Naive B cell (primary cell): Measurements from ENCODE around the gene PLXNB3. TPM values are rescaled to one million over a fixed set of nuclear protein-coding genes. Genes with fewer than 3 reads are reported as not detected.

Experiments used
- ATAC-seq, 2 donors: fragments of 150-1000 bp; cut with Tn5 transposase; 2 replicates each; pipeline ENCODE4 v1.10.0; 2021; ENCODE audit warnings: low read depth in 2 of 2, mild to moderate bottlenecking in 2 of 2, moderate library complexity in 2 of 2
- DNase-seq: peaks from one replicate; pipeline ENCODE4 v3.0.0; 2022
- H3K27ac Mint-ChIP-seq, 6 donors: one replicate each; pipeline ENCODE4 v1.8.0; 2020 to 2022; ENCODE audit warnings: mild to moderate bottlenecking in 6 of 6, mixed read lengths in 6 of 6, moderate library complexity in 5 of 6, inconsistent platforms in 2 of 6
- H3K27me3 Mint-ChIP-seq, 3 donors: one replicate each; pipeline ENCODE4 v1.8.0; 2021 to 2022; ENCODE audit warnings: mixed read lengths in 3 of 3, mild to moderate bottlenecking in 1 of 3
- H3K36me3 Mint-ChIP-seq, 2 donors: one replicate each; pipeline ENCODE4 v1.8.0; 2020 to 2022; ENCODE audit warnings: mixed read lengths in 2 of 2, inconsistent platforms in 1 of 2, mild to moderate bottlenecking in 1 of 2
- H3K4me1 Mint-ChIP-seq, 3 donors: one replicate each; pipeline ENCODE4 v1.8.0; 2020 to 2022; ENCODE audit warnings: mixed read lengths in 3 of 3, inconsistent platforms in 1 of 3, mild to moderate bottlenecking in 1 of 3, moderate library complexity in 1 of 3
- H3K4me3 Mint-ChIP-seq, 8 donors: one replicate each; pipeline ENCODE4 v1.8.0; 2020 to 2022; ENCODE audit warnings: mild to moderate bottlenecking in 8 of 8, mixed read lengths in 8 of 8, moderate library complexity in 8 of 8, inconsistent platforms in 2 of 8
- H3K9me3 Mint-ChIP-seq, 7 donors: one replicate each; pipeline ENCODE4 v1.8.0; 2020 to 2022; ENCODE audit warnings: mixed read lengths in 7 of 7, mild to moderate bottlenecking in 5 of 7, inconsistent platforms in 2 of 7, moderate library complexity in 1 of 7
- polyA plus RNA-seq, 6 donors: library from polyadenylated mRNA; unstranded; fragments of 300-500 nt; fragmentation: Illumina TruSeq; gene quantifications; one replicate each; pipeline ENCODE4 v1.2.3, GENCODE V29; 2021; ENCODE audit warnings: low read depth in 6 of 6

PLXNB3 gene
- polyA plus RNA-seq, 6 donors from 2014 or later: 0.71 TPM; not detected in 5

DNA sequence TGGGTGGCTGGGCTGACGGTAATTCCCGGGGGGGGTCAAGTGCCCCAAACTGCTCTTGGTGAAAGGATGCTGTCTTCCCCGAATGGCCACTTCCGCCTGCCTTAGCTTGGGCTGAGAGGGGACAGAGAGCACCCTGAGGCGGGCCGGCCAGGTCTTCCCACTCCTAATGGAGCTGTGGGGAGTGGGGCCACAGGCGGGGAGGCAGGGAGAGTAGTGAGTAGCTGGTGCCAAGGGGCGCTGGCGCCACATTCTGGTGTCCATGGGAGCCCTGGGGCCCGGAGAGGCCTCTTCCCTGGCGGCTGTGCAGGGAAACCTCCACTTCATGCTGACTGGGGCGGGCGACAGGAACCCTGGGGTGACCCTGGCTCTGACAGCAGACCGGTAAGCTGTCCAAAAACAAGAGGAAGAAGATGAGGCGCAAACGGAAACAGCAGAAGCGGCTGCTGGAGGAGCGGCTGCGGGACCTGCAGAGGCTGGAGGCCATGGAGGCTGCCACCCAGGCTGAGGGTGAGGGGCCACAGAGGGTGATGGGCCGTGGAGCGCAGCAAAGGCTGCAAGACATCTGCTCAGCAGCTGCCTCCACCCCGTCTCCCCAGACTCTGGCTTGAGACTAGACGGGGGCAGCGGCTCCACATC lies 19.4 kb downstream of the PLXNB3 start:
- H3K27ac Mint-ChIP-seq: no peak overlapping the region
- no peaks in the 10 kb centered on the region for H3K9me3 Mint-ChIP-seq
- no peaks in the 10 kb centered on the region for H3K36me3 Mint-ChIP-seq
- DNase-seq (no peak), ATAC-seq (no peak)
- peaks cover 6 to 14% (median 10%) of the 10 kb centered on the region in 3 donors for H3K4me1 Mint-ChIP-seq
- no peak overlapping the region for H3K4me3 Mint-ChIP-seq
- H3K27me3 Mint-ChIP-seq: peaks cover 7 to 12% (median 10%) of the 10 kb centered on the region in 3 donors

DNA sequence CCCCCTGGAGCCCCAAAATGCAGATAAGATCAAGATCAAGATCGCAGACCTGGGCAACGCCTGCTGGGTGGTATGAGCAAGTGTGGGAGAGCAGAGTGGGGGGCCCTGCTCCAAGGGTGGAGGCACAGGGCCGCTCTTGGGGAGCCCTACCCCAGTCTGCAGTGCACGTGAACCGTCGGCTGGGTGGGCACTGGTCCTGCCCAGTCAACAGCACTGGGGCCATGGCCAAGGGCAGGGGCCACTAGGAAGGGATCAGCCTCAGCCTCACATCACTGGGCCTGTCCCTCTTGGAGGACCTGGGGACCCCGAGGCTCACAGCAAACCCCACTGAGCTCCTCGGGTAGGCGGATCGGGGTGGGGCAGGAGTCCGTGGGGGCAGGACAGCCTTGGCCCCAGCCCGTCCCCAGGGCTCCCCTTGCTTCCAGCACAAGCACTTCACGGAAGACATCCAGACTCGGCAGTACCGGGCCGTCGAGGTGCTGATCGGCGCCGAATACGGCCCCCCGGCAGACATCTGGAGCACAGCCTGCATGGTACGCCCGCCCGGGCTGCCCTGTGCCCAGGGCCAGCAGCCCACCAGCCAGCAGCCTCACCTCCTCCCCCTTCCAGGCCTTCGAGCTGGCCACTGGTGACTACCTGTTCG lies 20.4 kb downstream of the PLXNB3 start:
- H3K4me1 Mint-ChIP-seq: peaks cover 8 to 14% (median 10%) of the 10 kb centered on the region in 3 donors
- no peaks in the 10 kb centered on the region for H3K36me3 Mint-ChIP-seq
- peaks cover 7 to 11% (median 10%) of the 10 kb centered on the region in 3 donors for H3K27me3 Mint-ChIP-seq
- no peaks in the 10 kb centered on the region for H3K9me3 Mint-ChIP-seq
- H3K27ac Mint-ChIP-seq: no peak overlapping the region
- no peak for DNase-seq
- ATAC-seq: no peak
- H3K4me3 Mint-ChIP-seq: no peak overlapping the region

GRCh38 chrX:153786669-153787068 lies 22.6 kb downstream of the PLXNB3 start:
- Mint-ChIP-seq H3K9me3 (no peaks in the 10 kb centered on the region), H3K4me1 (peaks cover 0 to 8% (median 7%) of the 10 kb centered on the region in 3 donors), H3K36me3 (no peaks in the 10 kb centered on the region), H3K4me3 (no peak overlapping the region), H3K27ac (peak overlapping the region in 1 of 6 donors; percentile 70), H3K27me3 (no peaks in the 10 kb centered on the region)
- no peak for DNase-seq
- ATAC-seq: no peak

- no peak for DNase-seq
- ATAC-seq: no peak
- peaks cover 10 to 16% (median 14%) of the 10 kb centered on the region in 3 donors for H3K4me1 Mint-ChIP-seq
- no peak overlapping the region for H3K4me3 Mint-ChIP-seq
- H3K27ac Mint-ChIP-seq: no peak overlapping the region
- peaks cover 0 to 1% (median 0%) of the 10 kb centered on the region in 7 donors for H3K9me3 Mint-ChIP-seq
- H3K27me3 Mint-ChIP-seq: no peaks in the 10 kb centered on the region
- no peaks in the 10 kb centered on the region for H3K36me3 Mint-ChIP-seq
Observed at GRCh38 chrX:153789654-153790053, 25.6 kb downstream of the PLXNB3 start.

DNA sequence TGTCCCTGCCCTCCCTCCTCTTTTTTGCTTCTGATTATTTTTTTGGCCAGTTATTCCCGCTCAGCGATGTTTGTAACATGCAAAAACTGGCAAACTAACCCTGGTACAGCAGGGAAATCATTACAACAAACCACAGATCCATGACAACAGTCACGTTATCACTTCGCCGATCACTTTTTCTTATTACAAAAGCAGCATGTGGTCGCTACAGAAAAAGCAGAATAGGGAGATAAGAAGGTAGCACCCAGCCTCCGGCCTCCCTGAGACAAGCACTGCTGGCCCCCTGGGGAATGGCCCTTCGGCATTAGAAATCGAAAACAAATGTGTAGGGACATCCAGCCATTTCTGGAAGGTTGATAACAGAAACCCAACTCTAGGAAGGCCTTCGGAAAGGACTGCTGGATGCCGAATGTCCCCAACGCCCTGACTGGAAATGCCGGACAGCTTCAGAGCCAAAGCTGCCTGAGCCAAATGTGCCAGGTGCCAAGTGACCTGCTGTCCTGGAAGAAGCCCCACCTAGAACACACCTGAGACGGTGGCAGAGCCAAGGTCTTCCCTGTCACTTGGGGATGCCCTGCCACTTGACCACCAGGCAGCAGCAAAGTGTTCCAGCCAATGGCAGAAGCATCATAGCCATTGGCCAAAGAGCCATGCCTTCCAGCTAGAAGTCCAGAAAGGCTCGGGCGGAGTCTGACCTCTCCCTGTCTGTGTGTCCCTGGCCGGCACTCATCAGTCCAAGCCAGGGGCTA lies 27.2 kb downstream of the PLXNB3 start:
- Mint-ChIP-seq H3K36me3 (no peaks in the 10 kb centered on the region), H3K4me1 (peaks cover 20 to 24% (median 22%) of the 10 kb centered on the region in 3 donors), H3K27me3 (no peaks in the 10 kb centered on the region), H3K9me3 (peaks cover 0 to 5% (median 0%) of the 10 kb centered on the region in 7 donors), H3K4me3 (peak overlapping the region in 1 of 8 donors; percentile 6), H3K27ac (no peak overlapping the region)
- ATAC-seq (no peak), DNase-seq (no peak)

- Mint-ChIP-seq H3K4me3 (no peak overlapping the region), H3K36me3 (no peaks in the 10 kb centered on the region), H3K9me3 (peaks cover 0 to 5% (median 0%) of the 10 kb centered on the region in 7 donors), H3K4me1 (peaks cover 20 to 32% (median 21%) of the 10 kb centered on the region in 3 donors), H3K27me3 (no peaks in the 10 kb centered on the region), H3K27ac (no peak overlapping the region)
- ATAC-seq (no peak), DNase-seq (no peak)
Observed at GRCh38 chrX:153792368-153792767, 28.3 kb downstream of the PLXNB3 start.

GRCh38 chrX:153793291-153793690 lies 29.2 kb downstream of the PLXNB3 start:
- peak overlapping the region; percentile 18 to 93 (median 90) for H3K27ac Mint-ChIP-seq
- peaks cover 0 to 5% of the 10 kb centered on the region in 2 donors for H3K36me3 Mint-ChIP-seq
- H3K4me3 Mint-ChIP-seq: peak overlapping the region; percentile 84 to 98 (median 92)
- DNase-seq: no peak
- H3K9me3 Mint-ChIP-seq: peaks cover 0 to 5% (median 0%) of the 10 kb centered on the region in 7 donors
- peaks cover 20 to 32% (median 21%) of the 10 kb centered on the region in 3 donors for H3K4me1 Mint-ChIP-seq
- H3K27me3 Mint-ChIP-seq: no peaks in the 10 kb centered on the region
- ATAC-seq: no peak

DNA sequence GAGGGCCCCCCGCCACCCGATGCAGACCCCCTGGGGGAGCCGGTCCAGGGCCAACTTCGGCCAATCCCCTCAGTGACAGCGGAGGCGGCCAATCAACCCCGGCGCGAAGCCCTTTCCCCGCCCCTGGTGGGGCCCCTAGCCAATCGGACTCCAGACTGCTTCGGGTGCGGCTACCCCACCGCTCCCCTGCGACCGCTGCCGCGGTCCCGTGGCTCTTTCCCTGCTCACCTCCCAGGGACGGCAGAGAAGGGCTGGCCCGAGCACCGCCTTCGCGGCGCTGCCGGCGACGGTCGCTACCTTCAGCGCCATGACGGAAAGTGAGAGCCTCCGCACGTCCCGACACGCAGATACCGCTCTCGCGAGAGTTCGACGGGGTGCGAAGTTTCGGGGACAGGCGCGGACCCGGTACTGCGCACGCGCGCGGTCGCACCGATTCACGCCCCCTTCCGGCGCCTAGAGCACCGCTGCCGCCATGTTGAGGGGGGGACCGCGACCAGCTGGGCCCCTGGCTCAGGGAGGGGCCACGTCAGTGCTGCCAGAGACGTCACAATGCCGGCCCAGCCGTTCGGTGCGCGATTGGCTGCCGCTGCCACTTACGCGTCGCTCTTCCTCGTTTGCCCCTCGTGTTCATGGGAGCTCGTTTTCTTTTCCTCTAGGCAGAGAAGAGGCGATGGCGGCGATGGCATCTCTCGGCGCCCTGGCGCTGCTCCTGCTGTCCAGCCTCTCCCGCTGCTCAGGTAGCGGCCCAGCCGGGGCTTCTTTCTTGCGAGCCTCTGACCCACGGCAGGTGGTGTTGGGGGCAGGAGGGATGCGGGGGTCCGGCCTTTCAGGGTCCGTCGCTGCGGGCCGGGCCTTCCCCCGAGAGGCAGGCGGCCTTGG lies 30.2 kb downstream of the PLXNB3 start, which contains the start of the genes IDH3G and SSR4:
TSS of gene IDH3G (minus strand) at position 358 of the 879 bp plus-strand sequence. CDS start at position 309, 49 bp downstream.
TSS of gene SSR4 (plus strand) at position 651 of the 879 bp plus-strand sequence. CDS start at position 671, 20 bp downstream.
- Mint-ChIP-seq H3K4me3 (peak within 1 kb of the TSS; percentile 84 to 98 (median 92)), H3K27ac (peak within 1 kb of the TSS; percentile 89 to 96 (median 93)), H3K27me3 (no peaks in the 10 kb centered on the region), H3K4me1 (peaks cover 20 to 32% (median 21%) of the 10 kb centered on the region in 3 donors), H3K36me3 (peaks cover 0 to 7% of the 10 kb centered on the region in 2 donors), H3K9me3 (peaks cover 0 to 5% (median 0%) of the 10 kb centered on the region in 7 donors)
- DNase-seq (peak; percentile 94), ATAC-seq (peak; percentile 90 to 91)

DNA sequence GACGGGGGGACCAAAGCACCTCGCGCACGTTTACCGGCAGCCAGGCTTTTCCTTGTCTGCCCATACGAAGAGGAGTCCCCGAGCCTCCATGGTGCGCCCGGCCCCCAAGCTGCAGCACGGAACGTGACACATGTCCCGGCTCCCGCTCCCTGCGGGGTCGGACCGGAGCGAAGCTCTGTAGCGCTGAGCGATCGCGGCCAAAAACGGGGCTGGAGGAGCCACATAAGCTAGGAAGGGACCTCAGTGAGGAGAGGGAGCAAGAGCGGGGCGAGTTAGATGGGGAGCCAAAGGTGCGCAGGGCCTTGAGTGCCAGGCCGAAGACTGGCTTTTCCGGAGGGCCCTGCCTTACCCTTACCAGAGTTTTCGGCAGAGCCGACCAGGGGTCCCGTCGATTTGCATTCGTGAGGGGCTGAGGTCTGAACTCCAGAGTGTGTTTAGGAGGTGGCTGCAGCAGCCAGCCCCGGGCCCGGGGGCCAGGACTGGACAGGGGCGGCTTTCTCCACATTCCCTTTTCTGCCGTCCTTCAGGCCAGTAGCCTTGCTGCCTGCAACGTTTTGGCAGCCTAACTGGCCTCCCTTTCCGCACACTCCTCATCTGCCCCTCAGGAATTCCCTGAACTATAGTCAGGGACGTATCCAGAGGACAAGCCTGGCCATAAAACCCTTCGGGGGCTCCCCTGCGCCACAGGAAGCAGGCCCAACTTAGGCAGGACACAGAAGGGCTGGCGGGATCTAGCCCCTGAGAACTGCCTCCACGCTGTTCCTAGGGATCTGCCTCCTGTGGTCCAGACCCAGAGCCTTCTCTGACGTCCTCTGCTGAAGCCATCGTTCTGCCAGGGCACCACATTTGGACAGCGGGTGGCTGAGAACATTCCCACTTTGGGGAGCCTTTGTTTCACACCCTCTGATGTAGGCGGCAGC lies 31.1 kb downstream of the PLXNB3 start:
- Mint-ChIP-seq H3K4me3 (peak overlapping the region; percentile 84 to 98 (median 92)), H3K9me3 (peaks cover 0 to 5% (median 0%) of the 10 kb centered on the region in 7 donors), H3K4me1 (peaks cover 20 to 30% (median 21%) of the 10 kb centered on the region in 3 donors), H3K27me3 (no peaks in the 10 kb centered on the region), H3K36me3 (peaks cover 0 to 7% of the 10 kb centered on the region in 2 donors), H3K27ac (peak overlapping the region in 3 of 6 donors; percentile 50 to 96 (median 93))
- ATAC-seq (no peak), DNase-seq (no peak)

GRCh38 chrX:153797415-153798015 lies 33.5 kb downstream of the PLXNB3 start:
- peaks cover 0 to 7% of the 10 kb centered on the region in 2 donors for H3K36me3 Mint-ChIP-seq

DNA sequence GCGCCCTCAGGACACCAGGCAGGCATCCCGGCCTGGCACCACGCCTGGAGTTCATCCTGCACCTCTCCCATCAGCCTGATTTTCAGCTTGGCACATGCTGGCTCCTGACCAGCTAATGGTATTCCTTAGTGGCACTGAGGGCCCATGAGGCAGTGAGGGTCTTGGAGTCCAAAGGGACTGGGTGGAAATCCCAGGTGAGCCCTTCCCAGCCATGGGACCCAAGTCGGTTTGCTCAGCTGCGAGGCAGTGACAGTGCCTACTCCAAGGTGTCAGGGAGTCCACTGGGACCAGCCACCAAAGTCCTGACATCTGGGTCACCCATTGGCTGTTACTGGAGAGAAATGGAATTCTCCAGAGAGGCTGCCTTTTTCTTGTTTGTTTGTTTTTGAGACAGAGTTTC lies 35.3 kb downstream of the PLXNB3 start:
- Mint-ChIP-seq H3K36me3 (peaks cover 0 to 7% of the 10 kb centered on the region in 2 donors), H3K9me3 (peaks cover 0 to 5% (median 0%) of the 10 kb centered on the region in 7 donors), H3K4me1 (peaks cover 10 to 16% (median 12%) of the 10 kb centered on the region in 3 donors), H3K27me3 (no peaks in the 10 kb centered on the region), H3K4me3 (no peak overlapping the region), H3K27ac (no peak overlapping the region)
- ATAC-seq: no peak
- DNase-seq: no peak

More at GRCh38 chrX:153797415-153798015, 33.5 kb downstream of the PLXNB3 start:
- Mint-ChIP-seq H3K4me3 (peak overlapping the region in 2 of 8 donors; percentile 6 to 29), H3K27me3 (no peaks in the 10 kb centered on the region), H3K9me3 (peaks cover 0 to 5% (median 0%) of the 10 kb centered on the region in 7 donors), H3K4me1 (peaks cover 16 to 25% (median 21%) of the 10 kb centered on the region in 3 donors), H3K27ac (no peak overlapping the region)
- ATAC-seq (no peak), DNase-seq (no peak)
